ENCODE measurements around the gene GCNT4.

The GCNT4 gene

DNA sequence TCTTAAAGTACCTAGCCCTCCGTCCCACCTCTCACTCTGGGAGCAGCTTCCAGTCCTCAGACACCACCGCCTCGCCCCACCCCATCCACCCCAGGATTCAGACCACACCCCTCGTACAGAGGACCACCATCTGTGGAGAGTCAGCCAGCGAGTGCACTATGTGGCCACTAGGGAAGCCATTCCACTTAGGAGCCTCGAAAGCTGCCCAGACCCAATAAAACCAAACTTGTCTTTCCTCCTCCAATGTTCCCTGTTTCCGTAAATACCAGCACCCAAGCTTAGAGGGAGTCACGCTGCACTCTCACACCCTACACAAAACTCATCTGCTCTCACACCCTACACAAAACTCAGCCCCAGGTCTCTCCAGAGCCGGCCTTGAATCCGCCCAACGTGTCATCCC is 1.9 kb downstream of the GCNT4 start:
- no peak for DNase-seq

DNA sequence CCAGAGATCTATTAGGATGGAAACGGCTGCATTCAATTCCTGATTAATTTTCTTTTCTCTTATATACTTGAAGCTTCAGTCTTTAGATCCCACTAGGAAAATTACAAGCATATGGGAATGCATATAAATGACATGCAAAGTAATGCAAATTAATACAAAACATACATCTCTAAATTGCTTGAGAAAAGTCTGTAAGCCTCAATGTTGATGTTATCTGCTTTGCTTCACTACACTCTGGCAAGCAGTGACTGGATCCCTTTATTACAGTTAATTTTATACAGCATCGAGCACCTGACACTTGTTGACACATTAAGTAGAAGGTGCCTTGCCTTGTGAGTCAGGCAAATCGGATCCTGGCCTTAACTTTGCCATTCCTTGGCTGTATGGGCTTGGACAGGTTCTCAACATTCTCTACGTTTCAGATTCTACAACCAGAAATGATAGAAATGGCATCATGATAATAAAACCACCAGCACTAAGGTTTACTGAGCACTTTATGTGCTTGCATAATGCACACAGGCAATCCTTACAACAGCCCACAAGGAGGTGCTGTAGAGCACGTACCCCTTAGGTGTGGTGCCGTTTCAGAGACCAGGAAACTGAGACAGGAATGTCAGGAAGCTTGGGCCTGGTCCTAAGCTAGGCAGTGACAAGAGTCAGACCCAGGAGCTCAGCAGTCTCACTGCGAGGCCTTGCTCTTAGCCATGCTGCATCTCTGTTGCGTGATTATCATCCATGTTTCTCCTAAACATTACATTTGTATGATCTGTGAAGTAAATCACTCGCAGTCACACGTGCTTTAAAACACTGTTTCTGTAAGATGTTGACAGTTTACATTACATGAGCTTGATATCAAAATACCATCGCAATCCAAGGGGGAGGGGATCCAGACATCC is 2.7 kb downstream of the GCNT4 start:
- DNase-seq = no peak

DNA sequence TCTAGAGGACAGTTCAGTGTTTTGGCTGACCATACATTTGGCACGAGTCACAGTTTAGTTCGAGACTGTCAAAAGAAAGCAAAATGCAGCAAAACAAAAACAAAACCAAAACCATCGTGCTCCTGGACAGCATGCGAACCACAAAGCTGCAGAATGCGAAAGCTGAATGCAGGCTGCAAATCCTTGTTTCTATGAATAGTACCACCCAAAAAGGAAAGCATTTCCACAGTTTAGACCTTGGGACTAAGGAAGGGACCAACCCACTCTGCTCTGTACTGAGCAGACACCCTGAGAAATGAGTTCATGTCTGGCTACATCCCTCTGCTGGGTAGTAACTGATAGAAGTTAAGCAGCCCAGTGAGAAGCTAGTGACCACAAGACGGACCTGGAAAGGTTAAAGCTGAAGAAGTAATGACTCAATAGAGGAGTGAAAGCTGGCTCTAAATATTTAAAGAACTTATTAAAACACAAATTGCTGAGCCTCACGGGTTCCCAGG is 3.9 kb downstream of the GCNT4 start:
- DNase-seq = no peak

DNA sequence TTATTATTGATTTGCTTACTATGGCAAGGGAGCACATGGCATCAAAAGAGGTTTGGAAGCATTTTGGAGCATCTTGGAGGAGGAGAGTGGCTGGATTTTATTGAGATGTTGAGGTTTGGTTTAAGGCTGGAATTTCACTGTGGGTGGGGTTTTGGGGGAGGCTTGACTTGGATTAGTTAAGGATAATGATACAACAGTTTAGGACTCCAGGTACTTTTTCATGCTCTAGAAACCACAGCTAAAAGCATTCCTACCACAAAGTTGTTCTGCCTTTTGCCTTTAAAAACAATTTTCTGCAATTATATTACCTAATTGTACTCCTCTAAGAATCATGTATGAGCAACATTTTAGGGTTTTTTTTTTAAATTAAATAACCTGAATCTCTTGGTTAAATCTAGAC is 5.0 kb downstream of the GCNT4 start:
- no peak for DNase-seq

DNA sequence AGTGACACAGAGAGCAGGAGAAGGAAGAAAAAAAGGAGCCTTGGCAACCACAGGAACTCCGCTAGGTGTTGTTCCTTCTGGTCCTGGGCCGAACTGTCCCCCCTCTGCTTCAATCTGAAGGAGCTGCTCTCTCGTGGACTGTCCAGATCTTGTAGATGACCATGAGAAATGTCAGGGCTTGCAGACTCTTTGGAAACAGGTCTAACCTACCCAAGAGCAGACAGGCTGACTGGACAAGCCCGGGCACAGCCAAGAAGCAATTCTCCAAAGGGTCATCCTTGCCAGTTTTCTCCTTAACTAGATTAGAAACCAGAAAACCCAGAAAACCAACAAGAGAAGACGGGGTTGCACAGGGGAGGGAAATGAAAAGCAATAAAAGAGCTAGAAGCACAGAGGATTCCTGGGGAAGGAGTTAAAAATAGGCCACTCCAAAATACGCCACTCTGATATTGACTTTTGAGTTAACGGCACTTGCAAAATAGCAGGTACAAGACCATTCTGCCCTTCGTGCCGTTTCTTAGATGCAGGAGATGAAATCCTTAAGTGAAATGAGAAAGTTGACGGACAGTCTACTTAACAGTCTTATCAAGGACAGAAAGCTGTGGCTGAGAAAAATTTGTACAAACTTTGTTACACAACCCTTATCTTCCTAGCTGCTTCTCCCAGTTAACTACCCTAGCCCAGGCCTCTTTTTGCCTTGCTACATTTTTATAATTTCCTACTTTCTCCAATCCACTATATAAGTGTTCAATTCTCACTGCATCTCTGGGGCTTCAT is 5.8 kb downstream of the GCNT4 start:
- DNase-seq = no peak

DNA sequence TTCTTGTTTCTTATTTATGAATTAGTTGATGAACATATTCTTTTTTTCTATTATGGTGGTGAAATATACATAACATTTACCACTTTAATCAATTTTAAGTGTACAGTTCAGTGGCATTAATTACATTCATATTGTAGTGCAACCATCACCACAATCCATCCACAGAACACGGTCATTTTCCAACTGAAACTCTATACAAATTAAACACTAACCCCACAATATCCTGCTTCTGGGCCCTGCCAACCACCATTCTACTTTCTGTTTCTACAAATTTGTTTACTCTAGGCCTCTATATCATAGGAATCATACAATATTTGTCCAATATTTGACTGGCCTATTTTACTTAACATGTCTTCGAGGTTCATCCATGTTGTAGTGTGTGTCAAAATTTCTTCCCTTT is 7.3 kb downstream of the GCNT4 start:
- DNase-seq = no peak

DNA sequence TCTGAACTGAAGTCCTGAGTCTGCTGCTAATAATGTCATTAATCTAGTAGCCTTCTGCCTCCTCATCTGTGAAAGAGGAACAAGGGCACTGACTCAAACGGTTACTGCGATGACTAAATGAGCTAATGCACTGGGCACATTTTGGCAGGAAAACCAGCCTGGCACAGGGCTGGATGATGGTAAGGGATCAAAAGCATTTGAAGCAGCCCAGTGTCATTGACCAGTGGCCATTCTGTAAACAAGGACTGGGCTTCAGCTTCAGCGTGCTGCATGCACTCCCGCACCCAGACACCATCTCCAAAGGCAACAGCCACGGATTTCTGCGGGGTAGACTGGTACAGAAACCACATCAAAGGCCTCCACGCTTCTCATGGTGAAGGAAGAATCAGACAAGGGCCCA is 8.0 kb downstream of the GCNT4 start:
- DNase-seq = no peak

DNA sequence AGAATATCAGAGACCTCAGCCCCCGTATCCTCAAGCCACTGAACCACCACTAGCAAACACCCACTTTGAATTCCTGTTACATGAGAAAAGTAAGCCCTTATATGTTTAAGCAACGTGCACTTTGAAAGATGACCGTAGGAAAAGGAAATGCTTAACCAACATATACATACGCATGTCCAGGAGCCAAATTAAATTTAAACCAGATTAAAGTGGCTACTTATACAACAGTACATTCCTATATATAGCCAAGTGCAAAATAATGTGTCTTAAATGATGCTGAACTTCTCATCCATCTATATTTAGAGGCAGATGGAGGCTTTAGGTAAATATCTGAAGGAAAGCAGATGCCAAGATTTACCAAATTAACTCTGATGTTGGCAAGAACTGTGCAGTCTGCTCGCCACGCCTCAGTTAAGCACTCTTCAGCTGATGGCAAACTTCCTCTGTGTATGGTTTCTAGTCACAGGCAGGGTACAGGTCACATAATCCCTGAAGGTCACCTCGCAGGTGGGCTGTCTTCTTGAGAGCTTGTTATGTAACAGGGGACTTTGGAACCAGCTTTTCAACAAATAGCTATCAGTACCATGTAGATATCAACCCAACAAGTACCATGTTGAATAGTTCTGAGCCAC is 8.6 kb downstream of the GCNT4 start:
- DNase-seq = no peak

DNA sequence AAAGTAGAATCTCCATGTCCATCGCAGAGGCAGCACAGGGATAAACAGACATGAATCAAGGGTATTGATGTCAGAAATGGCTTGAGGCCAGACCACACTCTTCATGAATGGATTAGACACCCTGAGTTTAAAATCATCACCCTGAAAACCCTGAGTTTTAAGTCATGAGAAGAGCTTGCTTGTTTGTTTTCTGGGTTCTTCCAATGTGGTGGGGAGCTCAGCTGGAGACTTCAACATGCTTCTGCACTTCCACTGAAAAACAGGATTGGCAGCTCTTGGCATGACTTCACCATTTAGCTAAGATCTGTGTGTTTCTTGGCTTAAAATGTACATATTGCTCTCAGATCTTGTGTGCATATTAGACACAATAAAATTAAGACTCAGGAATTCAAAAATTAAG is 9.8 kb downstream of the GCNT4 start:
- no peak for DNase-seq

DNA sequence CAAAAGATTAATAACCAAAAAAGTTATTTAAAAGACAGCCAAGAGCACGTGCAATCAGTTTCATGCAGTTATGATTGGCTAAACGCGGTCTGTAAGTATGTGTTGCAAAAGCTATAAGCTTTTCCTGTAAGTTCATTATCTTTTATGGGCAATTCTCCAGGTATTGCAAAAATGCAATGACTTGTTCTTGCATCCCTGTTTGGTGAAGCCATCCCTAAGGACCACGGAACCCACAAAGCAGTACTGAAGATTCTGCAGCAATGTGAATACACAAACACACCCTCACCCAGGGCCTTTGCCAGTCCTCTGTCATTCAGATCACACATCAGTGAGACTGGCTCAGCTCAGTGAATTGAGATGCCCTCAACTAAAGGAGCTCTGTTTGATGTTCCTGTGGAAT is 11.4 kb downstream of the GCNT4 start:
- DNase-seq = no peak

DNA sequence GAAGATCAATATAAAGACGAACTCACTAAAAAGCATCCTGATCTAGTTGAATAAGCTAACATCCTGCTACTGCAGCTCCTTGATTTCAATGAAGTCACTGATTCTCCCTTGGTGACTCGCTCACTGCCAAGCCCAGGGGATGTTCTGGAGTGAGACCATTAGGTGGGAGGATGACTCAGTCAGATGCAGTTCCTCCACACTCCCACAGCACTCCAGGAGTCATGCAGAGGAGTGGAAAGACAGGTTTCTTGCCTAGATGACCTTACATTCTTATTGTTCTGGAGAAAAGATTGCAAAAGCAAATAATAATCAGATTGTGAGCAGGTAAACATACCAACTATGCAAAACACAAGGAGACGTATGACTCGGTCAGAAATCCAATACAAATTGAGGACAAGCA is 15.3 kb downstream of the GCNT4 start:
- no peak for DNase-seq

DNA sequence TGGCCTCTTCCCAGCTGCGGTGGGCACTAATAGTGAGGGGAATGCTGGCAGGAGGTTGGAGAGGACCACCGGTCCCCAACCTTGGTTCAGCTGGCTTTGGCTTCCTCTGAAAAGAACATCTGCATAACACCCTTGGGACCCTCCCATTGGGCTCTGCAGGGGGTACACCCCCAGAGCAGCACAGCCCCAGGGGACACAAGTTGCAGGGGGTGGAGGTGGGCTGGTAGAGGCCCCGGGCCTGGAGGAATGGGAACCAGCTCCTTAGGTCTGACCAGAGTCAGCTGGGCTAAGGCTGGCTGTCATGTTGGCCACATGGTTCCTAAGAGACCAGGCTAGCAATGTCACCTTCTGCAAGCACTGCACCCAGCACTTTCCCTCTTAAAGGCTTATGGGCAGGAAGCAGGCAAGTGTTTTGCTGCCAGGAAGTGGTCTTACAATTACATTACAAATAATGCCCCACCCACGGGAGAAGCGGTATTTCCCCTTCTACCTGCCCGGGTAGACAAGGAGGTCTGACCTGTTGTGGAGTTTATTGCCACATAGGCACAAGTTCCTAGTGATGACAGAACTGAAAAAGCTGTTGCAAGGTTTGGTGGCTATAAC is 18.1 kb downstream of the GCNT4 start:
- DNase-seq = no peak

DNA sequence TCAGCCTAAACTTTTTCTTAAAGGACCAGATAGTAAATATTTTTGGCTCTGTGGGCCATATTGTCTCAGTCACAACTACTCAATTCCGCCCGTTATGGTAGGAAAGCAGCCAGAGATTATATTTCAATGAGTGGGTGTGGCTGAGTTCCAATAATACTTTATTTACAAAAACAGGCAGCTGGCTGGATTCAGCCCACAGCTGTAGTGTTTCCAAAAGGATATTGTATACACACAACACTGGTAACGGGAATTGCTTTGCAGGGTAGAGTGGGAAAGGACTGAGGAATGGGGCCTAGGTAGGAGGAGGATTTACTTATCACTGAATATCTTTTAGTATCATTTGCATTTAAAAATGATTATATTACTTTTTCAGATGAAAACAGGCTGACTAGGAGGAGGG is 21.0 kb downstream of the GCNT4 start:
- DNase-seq = no peak

DNA sequence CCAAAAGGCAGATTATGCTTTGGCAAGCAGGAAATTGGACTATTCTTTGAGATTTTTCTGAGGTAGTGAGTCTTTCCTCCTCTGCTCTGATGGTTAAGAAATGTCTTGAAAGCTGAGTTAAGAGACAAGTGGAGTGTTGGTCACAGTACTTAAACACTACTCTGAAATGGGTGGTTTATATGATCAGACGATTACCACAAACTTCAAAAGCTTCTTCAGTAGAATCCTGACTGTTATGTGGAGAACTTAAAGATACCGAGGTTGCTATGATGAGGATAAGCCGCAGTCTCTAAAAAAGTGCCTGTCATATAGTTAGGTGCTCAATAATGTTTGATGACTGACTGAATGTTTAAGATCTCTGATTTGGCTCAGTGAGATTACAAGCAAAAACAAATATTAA is 24.3 kb downstream of the GCNT4 start:
- no peak for DNase-seq

DNA sequence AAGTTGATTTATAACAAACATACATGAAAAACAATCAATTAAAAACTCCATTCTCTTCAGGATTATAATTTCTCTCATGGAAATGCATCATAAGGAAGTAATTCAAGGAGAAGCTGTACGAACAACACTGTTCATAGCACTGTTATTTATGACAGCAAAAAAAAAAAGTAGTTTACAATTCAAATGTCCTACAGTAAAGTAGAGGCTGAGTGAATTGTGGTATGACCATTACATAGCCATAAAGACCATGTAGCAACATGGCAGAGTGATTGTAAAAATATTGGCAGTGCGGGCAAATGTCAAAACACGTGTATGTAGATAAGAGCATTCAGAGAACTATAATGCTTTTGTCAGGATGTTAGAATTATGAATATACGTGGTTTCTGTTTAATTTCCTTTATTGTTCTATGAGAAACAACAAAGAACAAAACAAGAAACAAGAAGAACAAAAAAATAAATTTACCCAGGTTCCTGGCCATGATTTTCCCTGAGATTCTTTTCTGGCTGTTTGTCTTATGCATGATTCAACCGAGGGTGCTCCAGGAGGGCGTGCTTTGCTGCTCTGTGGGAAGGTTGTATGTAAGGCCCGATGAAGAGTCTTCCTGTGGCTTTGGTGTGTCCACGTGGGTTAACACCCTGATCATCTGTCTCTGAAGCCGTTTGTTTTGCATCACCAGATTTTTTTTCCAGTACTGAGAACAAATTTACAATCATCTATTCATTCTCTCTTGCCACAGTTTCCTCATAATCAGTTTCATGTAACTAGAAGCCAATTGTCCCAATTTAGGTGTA is 28.8 kb downstream of the GCNT4 start:
- DNase-seq = no peak

DNA sequence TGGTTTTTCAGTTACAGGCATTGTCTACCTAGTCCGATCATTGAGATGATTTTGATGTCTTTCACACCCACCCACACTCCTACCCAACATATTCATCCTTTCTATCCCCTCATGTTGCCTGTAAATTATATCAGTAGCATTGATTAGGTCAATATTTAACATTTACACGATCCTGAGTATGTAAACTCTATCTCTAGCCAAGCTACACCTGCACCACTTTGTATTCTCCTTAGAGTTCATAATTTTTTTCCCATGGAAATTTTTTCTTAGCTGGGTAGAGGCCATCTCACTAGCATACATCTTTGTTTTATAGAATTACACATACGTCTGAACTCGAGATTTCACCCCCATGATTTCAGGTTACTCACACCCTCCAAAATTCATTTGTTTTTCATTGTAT is 30.6 kb downstream of the GCNT4 start:
- DNase-seq = no peak

DNA sequence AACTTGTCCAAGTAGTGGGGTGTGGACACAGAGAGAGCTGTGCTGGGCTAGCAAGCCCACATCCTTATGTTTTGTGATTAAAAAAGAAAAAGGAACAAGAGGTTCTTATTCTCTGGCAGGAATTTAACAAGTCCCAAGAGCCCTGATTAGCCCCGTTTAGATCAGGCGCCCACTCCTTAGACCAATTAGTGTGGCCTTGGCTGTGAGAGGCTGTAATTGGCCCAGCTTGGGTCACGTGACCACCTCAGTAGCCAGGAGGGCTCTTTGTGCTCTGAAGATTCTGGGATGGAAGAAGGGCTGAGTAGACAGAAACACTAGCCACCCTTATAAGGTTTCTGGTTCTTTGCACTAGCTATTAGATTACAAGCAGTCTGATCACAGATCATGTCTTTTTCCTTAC is 31.1 kb downstream of the GCNT4 start:
- DNase-seq = no peak

DNA sequence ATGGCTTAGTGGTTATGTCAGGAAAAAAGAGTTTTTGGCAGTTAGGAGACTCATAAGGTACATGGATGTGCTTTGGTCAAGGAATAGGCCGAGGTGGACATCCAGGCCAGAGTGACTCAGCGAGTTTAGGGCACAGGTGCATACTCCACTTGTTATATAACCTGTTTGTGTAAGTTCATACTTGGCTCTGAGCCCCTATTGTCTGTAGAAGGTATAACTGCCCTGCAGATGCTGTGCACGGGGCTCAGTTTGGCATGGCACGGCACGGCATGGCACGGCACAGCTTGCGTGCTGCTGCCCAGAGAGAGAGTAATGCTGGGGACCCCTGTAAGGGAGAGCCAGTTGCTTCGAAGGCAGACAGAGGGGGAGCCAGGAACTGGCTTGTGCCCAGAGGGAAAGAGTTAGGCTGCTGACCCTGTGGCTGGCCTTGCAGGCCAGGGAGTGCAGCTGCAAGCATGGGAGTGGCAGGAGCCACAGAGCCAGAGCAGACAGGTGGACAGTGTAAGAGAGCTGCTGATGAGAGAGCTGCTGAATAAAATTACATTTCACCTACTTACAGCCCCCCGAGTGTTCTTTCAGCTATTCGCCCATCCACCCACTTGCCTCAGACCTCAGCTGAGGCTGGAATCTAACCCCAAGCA is 32.2 kb downstream of the GCNT4 start:
- DNase-seq = no peak

DNA sequence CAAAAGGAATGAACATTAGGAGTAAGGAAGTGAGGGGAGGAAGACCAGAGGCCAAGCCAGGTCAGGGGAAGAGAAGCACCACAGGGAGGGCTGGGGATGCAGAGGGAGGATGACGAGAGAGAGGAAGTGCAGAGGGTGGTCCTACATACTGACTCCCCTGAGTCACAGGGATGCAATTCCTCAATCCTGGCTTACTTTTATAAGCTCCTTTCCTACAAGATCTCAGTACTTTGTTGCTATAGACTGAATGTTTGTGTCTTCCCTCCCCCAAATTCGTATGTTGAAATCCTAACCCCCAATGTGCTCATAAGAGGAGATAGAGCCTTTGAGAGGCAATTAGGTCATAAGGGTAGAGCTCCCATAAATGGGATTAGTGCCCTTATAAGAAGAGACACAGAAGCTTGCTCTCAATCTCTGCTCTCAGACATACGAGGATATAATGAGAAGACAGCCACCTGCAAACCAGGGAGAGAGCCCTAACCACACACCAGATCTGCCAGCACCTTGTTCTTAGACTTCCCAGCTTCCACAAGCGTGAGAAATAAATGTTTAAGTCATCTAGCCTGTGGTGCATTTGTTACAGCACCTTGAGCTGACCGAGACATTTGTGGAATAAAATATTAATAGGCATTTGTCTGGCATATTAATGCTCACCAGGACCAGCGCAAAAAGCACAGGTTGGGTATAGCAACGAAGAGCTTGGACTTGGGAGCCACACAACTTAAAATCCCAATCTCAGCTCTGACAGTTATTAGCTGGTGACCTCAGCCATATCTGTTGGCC is 33.4 kb downstream of the GCNT4 start:
- DNase-seq = no peak

DNA sequence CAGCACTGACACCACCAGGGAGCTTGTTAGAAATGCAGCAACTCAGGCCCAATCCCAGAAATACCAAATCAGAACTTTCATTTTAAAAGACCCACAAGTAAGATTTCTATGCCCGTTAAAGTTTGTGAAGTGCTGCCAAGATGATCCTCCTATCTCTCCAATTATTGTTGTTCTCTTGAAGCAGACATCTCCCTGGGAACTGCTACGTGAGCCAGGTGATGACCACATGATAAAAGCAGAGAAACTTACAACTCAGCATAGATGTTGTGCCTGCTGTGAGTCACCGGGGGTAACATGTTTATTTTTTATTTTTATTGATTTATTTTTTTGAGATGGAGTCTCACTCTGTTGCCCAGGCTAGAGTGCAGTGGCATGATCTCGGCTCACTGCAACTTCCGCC is 34.4 kb downstream of the GCNT4 start:
- DNase-seq = no peak

DNA sequence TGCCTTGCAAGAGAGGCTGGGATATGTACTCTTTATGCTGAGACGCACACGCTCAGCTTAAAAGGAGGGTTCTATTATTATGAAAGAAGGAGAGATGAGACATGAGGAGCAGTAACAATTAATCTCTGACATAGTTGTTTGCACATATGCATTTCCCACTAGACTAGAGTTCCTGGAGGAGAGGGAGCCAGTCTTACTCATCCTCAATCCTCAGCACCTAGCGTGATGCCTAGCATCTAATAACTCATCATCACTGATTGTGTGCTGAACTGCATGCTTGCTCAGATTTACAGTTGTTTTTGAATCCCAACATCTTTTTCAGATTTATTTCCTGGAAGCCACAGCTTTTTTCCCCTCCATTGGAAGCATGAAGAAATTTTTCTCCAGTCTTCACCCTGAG is 35.5 kb downstream of the GCNT4 start:
- DNase-seq = no peak

All from right hindlimb (tissue), 1 donor.